CD4-positive, alpha-beta T cell treated with Interleukin-15 for 1 hour (primary cell): Measurements from ENCODE around the gene ATP8A2.
"Not testable (repeated sequence)": the region's sequence is repeated elsewhere in the genome, so short reads cannot be mapped to it uniquely, and the experiment has no call there.

Experiments used
- DNase-seq: peaks from one replicate; pipeline ENCODE4 v3.0.0-alpha.2; 2020

Gene ATP8A2

DNA sequence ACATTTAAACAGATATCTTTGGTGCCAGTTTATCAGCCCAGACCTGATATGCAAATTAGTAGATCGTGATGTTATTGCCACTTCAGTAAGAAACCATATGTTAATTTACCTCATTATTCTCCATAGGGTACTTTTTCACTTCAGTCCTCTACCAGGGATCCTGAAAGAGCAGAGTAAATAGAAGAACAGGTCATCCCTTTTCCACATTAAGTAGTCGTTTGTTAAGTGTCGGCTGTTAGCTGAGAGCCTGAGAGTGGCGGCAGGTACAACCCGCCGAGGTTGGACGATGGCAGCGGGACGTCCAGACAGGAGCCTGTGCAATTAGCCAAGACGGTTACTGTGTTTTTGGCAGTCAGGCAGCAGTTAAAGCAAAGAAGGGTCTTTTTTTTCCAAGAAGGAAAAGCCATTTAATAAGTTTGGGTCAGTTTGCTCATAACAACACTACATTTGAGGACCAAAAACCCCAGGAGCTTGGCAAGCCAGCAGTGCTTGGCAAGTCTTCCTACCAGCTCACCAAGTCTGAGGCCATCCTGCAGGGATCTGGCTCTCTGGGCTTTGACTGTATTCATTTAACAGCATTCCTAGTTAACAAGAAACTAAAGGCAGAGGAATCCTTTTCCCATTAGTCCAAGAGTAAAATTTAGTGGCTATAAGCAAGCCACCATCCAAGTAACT, 448.2 kb downstream of the ATP8A2 start:
- no peak for DNase-seq

DNA sequence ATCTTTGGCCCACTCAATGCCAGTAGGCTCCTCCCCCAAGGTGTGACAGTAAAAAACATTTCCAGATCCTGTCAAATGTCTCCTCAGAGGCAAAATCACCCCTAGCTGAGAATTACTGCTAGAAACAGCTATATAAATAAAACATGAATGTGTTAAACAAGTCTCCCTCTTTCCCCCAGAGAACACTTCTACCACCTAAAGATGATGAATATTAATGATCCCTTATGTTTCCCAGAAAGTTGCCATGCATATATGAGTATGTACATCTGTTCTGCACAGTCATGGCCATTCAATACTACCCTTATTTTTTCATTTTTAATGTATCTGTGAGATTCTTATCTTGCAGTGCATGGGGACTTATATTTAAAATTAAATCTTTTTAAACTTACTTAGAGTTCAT, 450.0 kb downstream of the ATP8A2 start:
- no peak for DNase-seq

DNA sequence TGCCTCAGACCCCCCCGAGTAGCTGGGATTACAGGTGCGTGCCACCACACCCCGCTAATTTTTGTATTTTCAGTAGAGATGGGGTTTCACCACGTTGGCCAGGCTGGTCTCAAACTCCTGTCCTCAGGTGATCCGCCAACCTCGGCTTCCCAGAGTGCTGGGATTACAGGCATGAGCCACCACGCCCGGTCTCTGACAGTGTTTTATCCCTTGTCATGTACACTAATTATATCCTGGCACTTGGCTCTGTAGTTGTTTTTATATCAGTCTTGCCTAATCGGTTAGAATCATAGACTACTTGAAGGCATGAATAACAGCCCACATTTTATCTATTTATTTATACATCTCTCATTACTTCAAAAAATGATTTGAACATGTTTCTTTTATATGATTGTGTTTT, 455.4 kb downstream of the ATP8A2 start:
- DNase-seq, result not testable (repeated sequence)

DNA sequence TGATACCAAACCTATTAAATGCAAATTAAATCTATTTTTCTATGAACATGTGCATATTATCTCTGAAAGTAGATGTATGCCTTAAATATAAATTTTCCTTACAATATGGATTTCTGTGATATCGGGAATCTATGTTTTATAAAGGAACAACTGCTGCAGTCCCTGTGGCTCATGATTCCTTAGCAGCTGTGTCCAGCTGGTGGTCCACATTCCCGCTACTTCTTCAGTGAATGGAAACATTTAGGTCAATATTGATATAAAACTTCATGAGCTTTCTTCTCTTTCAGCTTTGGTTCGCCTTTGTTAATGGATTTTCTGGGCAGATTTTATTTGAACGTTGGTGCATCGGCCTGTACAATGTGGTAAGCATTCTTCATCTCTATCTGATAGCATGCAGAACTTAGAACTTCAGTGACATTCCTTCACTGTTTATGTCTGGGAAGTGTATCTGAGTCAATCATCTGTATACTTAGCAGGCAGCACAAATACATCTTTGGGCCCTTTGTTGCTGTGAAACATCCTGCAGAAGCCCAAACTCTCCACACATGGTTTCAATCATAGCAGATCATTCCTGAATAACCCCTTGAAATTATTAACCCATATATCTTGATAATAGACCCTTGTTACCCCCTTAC, 456.2 kb downstream of the ATP8A2 start:
- no peak for DNase-seq

DNA sequence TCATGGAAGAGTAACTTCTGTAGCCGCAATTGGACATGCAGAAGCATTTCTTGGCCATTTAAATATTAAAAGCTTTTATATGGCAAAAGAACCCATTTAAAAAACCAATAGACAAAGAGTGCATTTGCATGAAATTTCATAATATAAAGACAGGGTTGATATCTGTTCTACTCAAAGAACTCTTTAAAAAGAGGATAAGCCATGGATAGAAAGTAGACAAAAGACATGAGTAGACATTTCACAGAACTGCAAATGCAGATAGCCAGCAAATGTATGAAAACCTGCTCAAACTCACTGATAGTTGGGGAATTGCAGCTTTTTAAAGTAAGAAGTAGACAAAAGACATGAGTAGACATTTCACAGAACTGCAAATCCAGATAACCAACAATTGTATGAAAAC, 462.0 kb downstream of the ATP8A2 start:
- DNase-seq, result no peak

DNA sequence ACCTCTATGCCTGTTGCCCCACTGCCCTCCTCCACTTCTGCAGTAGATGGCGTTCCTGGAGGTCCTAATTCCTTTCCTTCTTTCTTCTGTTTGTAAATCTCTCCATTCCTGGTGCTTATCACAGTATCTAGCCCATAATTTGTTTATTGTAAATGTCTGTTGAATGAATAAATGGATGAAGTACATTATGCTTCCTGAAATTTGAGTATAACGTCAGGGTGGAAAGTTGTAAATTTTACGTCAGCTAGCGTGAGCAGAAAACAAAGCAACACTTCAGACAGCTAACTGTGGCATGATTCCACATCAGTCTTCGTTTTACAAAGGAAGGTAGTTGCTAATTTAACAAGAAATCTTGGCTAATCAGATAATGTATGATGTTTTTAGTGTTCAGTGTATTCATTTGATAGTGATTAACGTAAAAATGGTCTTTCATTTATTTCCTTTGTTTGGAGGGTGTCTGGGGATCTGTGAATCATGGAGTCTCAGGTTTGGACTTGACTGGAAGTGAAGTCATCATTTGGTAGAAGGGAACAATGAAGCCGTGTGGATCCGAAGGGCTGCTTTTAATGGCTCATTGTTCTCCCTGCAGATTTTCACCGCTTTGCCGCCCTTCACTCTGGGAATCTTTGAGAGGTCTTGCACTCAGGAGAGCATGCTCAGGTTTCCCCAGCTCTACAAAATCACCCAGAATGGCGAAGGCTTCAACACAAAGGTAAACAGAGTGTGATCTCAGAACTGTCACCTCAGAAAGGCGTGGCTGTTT, 465.0 kb downstream of the ATP8A2 start:
- no peak for DNase-seq

DNA sequence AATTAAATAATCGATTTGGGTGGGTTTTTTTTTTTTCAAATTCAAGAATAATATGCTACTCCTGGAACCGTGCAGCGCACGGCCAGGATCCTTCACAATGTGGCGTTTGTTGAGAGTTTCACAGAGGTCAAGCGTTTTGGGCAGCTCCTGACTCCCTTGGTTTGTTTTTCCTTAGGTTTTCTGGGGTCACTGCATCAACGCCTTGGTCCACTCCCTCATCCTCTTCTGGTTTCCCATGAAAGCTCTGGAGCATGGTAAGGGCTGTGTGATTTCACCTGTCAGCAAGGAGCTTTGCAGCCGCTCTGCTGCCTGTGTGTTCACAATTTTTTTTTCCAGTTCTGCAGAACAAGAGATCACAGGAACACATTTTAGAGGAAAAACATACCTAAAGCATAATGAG, 467.6 kb downstream of the ATP8A2 start:
- no peak for DNase-seq

DNA sequence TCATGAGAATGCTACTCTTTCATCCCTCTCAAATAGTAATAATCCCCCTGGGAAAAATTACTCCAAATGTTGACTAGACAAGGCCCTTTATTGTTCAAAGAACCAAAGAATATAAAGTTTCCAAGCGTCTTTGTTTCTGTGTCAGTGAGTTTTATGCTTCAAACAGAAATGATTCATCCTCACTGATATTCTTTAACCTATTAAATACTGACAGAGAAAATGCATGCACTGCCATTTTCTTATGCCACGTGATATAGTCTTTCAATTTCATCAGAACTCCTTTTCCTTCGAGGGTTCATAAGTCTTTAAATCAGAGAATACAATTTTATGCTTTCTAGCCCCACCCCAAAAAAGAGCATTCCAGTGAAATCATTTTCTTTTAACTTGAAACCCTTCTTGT, 468.5 kb downstream of the ATP8A2 start:
- DNase-seq, result no peak

DNA sequence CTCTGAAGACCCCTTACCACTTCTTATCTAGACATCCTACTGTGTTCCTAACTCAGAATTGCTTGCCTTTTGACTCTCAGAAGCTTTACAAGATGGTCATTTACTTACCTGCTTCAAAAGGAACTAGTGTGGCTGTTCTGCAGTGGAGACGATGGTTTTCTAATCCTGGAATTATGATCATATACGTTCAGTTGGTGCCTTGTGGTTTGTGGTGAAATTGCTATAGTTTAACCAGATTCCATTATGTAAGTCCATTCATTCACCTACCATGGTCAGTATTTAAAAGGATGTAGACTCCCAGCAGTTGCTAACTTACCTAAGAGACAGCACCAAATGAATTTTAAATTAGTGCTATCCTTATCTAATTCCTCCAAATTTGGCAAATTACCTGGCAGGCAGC, 469.2 kb downstream of the ATP8A2 start:
- no peak for DNase-seq

DNA sequence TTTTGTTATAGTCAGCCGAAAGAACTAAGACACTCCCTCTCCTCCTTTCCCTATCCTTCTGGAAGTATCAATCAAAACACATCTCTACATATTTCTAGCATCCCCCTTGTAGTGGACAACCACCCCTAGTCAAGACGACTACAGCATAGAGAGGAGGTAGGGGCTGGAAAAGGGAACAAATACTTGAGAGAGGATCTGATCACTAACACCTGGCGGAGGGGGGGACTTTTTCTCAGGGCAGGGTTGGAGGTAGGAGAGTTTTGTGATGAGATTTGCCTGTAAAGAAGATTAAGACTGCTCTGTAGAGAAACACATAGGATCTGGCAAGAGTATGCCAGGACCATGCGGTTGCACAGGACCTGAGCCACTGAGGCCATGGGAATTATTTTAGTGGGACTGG, 471.9 kb downstream of the ATP8A2 start:
- DNase-seq, result no peak

DNA sequence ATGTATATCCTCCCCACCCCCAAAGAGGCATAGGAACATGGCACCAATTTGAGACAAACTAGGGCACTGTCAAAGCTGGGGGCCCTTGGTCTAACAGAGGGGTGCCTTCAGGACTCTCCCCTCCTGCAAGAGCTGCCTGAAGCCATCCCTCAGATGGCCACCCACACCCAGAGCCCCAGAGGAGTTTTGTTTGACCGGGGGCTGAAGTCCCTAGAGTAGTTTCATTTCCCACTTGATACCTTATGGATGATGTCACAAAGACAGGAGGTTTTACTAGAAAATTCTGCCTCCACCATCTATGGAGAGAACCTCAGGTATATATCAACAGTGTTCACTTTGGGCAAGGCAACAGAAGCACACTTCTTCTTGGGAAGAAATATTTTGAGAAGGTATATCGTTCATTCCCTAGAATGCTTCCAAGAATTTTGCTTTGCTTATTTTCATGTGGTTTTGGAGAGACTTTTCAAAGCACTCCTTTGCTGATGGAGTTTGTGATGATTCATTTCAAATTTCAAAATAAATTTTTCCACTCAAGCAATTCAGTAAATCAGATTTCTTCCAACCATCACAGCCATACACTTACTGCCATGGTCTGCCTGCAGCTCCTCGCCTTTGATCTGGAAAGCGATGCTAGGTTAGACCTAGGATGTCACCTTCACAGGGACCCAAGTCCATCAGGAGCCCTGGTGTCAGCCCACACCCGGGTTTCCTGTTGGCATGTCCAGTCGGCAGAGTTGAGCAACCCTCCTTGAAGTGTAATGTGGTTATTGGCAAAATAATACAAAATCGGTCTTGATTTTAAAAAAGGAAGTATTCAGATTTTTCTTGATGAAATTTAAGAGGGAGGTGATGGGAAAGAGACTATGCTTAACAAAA, 473.0 kb downstream of the ATP8A2 start:
- no peak for DNase-seq

DNA sequence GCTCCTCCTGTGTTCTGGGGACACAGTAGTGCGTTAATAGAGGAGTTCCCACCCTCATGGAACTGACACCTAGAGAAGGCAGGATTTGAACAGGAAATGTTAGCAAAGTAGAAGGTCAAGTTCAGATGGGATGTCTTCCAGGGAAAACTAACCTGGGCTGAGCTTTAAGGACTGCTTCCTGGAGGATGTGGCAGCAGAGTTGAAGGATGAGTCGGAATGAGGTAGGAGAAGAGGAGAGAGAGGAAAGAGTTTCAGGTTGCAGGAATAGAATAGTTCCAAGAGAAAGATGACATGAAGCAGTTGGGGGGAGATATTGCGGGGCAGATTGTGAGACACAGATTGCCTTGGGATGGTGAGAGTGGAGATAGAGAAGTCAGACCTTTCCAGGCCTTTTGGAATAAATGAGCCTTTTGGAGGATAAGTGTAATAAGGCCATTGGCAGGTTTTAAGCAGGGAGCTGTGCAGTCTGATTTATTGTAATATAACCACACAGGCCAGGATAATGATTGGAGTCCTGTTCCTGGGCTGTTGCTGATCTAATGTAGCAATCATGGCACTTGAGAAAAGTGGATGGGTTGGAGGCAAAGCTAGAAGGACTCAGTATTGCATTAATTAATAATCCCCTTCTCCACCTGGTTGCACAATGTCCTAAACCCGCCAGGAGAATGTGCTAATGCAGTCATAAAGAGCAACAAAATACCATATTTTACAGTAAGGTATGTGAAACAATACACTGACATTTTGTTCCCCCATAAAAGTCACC, 474.6 kb downstream of the ATP8A2 start:
- DNase-seq, result no peak

DNA sequence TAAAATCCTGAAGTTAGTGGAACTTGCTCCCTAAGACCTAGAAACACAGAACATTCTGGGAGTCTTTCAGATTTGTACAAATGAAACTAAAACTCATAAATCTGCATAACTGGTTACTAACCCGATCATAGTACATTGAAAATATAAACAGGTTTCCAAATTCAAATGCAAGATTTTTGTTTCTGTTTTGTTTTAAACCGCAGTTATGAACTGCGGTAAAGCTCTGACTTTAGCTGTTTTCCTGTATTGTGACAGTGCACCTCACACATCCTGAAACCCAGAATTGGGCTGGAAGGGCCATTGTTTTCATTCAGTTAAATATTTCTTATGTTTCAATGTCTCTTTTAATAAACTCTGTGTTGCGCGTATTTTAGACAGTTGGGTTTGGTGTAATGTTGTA, 475.4 kb downstream of the ATP8A2 start:
- no peak for DNase-seq

DNA sequence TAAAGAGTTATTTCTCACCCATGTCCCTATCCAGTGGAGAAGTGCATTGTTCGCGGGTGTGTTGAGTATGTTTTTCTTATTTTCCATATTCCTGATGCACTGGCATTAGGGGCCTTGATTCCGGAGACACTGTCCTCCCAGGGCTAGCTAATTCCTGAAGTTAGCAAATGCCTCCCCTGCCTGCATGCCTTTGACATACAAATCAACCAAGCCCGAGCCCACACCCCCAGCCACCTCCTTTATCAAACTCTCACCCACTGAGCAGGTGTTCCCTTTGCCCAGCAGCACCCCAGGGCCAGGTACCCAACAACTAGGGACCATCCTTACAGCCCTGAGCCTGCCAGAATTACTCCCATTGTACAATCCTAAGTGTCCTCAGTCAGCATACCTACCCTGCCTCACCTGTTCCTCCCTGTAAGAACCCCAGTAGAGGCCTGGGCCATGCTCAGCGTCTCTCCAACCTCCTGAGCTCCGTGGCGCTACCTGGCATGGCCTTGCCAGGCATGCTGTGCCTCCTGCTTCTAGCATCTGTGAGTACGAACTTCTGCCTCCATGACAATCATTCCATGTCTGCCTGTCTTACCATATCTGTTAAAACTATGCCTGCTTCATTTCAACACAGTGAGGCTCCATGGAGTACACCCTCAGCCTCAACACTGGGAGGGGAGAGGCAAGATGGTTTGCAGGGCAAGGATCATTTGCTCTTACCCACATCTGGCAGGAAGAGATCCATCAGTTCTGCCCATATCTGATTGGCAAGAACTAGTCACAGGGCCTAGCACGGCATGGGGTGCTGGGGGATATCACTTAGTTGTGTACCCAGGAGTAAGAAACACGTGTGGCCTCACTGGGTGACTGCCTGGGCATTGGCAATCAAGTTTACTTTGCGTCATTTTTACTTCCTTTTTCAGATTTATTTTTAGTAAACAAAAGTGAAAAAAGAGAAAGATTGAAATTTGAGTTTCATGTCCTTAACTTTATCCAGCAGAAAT, 476.2 kb downstream of the ATP8A2 start:
- peak; percentile 37 for DNase-seq

DNA sequence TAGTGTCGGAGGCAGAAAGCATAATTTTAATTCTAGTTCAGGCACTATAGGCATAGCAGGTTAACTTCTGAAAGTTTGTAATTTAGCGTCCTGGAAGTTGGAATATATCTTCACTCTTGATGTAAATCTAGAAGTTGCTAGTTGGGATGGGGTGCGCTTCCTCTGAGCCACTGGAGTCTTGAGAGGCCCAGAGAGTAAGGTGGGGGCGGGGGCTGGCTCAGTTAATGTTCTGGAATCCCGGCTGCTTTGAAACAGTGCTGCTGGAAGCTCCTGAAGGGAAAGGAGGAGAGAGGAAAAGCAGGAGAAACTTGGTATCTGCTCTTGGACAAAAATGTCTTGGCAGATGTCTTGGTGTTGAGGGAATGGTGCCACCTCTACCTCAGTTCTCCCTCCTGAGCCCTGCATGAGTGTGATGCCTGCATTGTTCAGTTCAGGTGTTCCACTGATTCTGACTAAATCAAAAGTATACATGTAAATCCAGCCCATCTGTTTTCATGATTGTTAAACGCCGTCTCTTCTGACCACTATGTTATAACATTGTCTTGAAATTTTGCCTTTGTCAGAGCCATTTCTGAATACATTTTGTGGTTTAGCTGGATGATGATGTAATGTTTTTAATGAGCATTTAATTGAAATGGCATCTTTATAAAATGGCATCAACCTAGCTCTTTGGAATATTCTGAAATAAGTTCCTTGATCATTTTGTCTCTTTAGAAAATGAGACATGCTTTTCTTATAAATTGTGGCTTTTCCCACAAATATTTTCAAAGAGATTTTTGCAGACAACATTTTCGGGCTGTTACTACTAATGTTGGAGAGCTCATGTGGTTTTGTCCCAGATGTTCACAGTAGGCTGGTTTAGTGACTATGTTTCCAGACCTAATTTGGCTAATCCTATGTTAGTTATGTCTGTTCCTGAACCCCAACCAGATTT, 477.3 kb downstream of the ATP8A2 start:
- no peak for DNase-seq

DNA sequence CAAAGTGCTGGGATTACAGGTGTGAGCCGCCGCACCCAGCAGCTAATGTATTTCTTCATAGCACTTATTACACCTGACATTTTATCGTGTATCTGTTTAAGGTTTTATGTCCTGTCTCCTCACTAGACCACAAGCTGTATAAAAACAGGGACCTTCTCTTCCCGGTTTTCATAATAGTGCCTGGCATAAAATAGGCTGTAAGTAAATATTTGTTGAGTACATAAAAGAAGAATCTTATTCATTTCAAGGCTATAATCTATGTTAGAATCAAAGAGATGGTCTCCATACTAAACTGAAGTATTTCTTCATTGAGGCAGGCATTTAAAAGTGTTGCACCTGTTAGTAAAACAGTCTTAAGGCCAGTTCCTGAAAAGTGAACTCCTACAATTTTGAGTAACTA, 486.1 kb downstream of the ATP8A2 start:
- DNase-seq, result no peak

DNA sequence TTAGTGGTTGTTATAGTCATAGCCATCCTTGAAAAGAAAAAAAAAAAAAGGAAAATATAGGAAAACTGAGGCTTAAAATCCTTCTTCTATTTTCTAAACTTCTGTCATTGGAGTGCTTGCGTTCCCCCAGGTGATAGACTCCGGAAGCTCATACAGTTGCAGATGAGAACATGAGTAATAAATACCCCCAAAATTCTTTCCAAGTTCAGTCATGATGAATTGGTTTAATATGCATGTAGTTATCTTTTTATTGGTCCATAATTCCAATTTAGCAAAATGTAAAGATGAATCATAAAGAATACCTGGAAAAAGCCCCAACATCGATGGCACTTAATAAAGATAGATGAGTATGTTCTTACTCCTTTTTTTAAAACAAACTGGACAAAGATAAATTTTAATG, 487.8 kb downstream of the ATP8A2 start:
- no peak for DNase-seq

DNA sequence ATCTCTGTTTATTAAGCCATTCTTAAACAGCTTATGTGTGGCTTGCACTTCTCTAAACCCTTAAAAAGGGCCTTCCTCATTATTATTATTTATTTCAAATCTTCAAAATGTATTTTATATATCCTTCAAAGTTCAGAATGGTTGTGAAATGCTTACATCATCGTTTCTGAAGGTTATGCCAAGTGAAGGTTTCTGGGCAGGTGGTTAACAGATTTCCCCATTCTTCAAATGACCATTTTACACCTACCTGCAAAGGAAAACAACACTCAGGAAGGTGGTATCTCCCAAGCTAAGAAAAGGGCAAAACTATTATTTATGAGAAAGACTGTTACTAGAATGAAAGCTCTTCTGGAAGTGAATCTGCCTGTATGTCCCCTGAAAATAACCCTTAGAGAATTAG, 488.5 kb downstream of the ATP8A2 start:
- no peak for DNase-seq

DNA sequence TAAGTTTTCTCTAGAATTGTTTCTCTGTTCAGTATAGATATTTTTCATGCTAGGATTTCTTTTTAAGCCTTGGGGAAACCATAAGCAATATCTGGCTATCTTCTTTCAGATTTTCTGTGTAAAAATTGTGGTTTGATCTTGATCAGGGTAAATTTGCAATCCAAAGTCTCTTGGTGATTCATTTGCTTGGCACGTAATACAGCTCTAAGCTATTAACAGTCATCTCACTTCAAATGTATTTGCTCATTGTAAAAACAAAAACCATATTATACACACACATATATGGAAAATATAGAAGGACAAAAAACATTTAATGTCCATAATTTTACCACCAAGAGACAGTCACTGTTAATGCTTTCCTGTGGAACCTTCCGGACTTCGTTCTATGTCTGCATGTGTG, 489.1 kb downstream of the ATP8A2 start:
- no peak for DNase-seq

DNA sequence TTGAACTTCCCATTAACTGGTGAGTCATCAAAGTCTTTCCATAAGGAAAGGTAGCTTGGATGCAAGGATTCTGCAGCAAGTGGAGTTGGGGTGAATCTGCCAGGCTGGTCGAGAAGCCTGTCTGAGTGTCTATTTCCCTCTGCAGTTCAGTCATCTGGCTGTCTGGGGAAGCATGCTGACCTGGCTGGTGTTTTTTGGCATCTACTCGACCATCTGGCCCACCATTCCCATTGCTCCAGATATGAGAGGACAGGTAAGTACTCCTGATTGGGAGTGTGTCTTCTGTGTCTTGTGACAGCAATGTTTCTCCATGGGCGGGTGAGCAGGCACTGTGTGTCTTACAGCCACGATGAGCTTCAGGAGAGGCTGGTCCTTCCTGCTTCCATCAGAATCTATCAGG, 490.4 kb downstream of the ATP8A2 start:
- no peak for DNase-seq
